HG02885 (cell line): ENCODE results near the gene PRH1.

ENCODE experiments used
- ATAC-seq: cut with Tn5 transposase; IDR thresholded peaks from one replicate; pipeline ENCODE4 v1.9.1; 2021; ENCODE audit warnings: mild to moderate bottlenecking; ENCODE audit not compliant: unreplicated experiment, poor library complexity

The PRH1 gene

DNA sequence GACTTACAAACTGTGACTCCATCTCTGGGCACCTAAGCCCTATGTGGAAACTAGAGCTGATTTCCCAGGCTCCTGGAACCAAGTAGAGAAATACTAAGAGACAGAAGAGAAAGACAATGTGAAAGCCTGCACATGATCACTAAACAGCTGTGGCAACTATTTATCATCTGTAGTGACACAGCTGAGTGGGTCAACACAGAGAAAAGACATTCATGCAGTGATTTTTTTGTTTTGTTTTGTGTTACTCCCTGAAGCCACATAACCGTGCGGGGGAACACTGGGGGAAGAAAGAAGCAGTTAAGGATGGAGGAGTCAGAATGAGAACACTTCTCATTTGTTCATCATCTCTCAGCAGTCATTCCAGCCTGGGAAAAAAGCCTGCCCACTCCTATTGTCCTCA, 36.3 kb downstream of the PRH1 start:
- no peak for ATAC-seq

DNA sequence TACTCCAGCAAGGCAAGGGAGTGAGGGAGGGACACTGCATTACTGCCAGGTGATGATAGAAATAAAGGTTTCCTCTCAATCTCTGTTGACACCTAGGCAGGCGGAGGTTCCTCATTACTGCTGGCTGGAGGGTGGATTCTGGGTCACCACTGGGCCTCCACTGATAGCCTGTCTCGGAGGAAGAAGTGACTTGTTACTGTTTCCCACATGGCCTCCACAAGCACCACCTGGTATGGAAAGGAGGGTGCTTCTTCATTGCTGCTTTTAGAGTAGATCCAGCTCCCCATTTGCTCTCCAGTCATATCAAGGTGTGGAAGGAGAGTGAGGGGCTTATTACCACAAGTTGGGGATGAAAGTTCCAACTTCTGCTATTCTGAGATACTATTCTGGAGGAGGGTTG, 41.2 kb downstream of the PRH1 start:
- no peak for ATAC-seq

DNA sequence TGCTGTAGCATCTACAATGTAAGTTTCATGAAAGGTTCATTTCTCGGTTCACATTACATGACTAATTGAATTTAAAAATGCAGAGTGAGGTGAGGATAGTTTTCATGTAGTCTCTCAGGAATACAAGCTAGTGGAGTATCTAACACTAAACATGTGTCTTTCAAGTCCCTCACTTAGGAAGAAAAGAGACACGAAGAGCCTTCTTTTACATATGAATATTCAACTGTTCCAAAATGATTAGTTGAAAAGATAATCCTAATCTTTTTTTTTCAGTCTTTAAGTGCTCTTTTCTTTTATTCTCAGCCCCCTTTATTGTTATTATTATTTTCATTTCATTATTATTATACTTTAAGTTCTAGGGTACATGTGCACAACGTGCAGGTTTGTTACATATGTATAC, 45.6 kb downstream of the PRH1 start:
- ATAC-seq: no peak
